Hepatocyte (in vitro differentiated cells): ENCODE results near the gene MOV10.

Source experiments
- CTCF ChIP-seq: fragments of 200-600 bp; sonication (generic); IDR thresholded peaks from 2 replicates; pipeline ENCODE4 v1.5.1; 2016; ENCODE audit warnings: antibody characterized with exemption, mild to moderate bottlenecking; ENCODE audit not compliant: poor library complexity
- EZH2 ChIP-seq: fragments of 200-600 bp; sonication (generic); IDR thresholded peaks from 2 replicates; pipeline ENCODE4 v1.6.1; 2016; ENCODE audit warnings: antibody characterized with exemption, mild to moderate bottlenecking, borderline replicate concordance
- EZH2phosphoT487 ChIP-seq: fragments of 200-600 bp; sonication (generic); IDR thresholded peaks from one replicate; pipeline ENCODE4 v1.6.1; 2018; ENCODE audit warnings: antibody characterized with exemption, mild to moderate bottlenecking, low read depth, moderate library complexity; ENCODE audit not compliant: unreplicated experiment, severe bottlenecking

- no peak for TF ChIP-seq EZH2
- TF ChIP-seq CTCF = no peak
- TF ChIP-seq EZH2phosphoT487 = no peak
These were observed 29.2 kb downstream of the MOV10 start for GRCh38 chr1:112703706-112704105.
